Keratinocyte (primary cell): ENCODE measurements around the gene RFC4.

Experiments used
- EZH2 ChIP-seq: IDR thresholded peaks from one replicate; pipeline ENCODE4 v1.6.1; 2012; ENCODE audit warnings: inconsistent platforms, mild to moderate bottlenecking, low read length, moderate library complexity
- TF ChIP-seq, protein P1 (sequence below), 3 experiments: IDR thresholded peaks in 1 of 3; conservative IDR thresholded peaks in 1 of 3; optimal IDR thresholded peaks in 1 of 3; 2 replicates in 2 of 3; 3 replicates in 1 of 3; pipeline versions ENCODE3 to v1.5.1; 2011; ENCODE audit warnings: low read length in 3 of 3, mild to moderate bottlenecking in 3 of 3, moderate library complexity in 2 of 3, control low read depth in 1 of 3, inconsistent platforms in 1 of 3; ENCODE audit not compliant: insufficient read depth in 2 of 3; ENCODE audit errors: extremely low read depth in 1 of 3

DNA sequence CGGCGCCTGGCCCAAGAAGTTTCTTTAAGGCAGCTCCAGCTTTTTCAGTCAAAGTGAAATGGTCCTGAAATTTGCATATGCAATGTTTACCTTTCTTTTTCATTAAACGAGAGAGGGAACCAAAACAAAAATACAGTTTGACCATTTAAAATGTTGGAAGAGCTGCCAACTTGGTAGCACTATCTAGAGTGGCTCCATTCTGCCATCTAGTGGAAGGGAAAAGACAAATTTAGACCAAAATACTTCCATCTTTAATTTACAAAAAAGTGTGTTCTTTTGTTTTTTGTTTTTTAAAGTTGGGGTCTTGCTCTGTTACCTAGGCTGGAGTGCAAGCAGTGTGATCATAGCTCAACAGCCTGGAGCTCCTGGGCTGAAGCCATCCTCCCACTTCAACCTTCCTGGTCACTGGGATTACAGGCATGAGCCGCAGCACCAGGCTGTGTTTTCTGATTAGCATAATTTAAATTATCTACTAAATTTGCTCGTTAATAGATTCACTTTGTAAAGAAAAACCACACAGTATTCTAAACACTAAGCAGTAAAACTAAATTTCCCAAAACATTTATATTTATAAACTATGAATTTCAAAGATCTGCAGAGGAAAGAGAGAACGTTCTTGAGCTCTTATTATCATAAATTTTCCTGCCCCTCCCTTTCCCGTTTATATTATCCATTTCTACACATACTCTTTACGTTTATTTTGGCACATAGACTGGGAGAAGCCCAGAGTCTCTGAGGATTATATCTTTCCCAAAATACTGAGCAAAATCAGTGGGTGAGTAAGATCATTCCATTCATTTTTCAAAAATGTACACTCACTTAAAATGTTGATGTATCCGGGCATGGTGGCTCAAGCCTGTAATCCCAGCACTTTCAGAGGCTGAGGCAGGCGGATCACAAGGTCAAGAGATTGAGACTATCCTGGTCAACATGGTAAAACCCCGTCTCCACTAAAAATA, 15.4 kb upstream of the RFC4 start:
- TF ChIP-seq, protein P1, sequence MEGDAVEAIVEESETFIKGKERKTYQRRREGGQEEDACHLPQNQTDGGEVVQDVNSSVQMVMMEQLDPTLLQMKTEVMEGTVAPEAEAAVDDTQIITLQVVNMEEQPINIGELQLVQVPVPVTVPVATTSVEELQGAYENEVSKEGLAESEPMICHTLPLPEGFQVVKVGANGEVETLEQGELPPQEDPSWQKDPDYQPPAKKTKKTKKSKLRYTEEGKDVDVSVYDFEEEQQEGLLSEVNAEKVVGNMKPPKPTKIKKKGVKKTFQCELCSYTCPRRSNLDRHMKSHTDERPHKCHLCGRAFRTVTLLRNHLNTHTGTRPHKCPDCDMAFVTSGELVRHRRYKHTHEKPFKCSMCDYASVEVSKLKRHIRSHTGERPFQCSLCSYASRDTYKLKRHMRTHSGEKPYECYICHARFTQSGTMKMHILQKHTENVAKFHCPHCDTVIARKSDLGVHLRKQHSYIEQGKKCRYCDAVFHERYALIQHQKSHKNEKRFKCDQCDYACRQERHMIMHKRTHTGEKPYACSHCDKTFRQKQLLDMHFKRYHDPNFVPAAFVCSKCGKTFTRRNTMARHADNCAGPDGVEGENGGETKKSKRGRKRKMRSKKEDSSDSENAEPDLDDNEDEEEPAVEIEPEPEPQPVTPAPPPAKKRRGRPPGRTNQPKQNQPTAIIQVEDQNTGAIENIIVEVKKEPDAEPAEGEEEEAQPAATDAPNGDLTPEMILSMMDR (optimal IDR thresholded peaks at IDR 0.05 in 1 of 3, IDR thresholded peaks at IDR 0.05 in 1 of 3, conservative IDR thresholded peaks at IDR 0.05 in 1 of 3; ENCODE audit: extremely low read depth in 1 of 3, insufficient read depth in 2 of 3, low read length in 3 of 3): peak in 2 of 3 experiments; percentile 52 to 59
- no peak for TF ChIP-seq EZH2
